ENCODE data around the gene SEMA4B. TPM values are rescaled to one million over a fixed set of nuclear protein-coding genes. Genes with fewer than 3 reads are reported as not detected.

SEMA4B gene
- total RNA-seq (10 to 100 TPM in 1 of 4 donors, 1 to 10 TPM in 3; 4.4 to 10.8 (median 4.5) TPM), polyA plus RNA-seq (1 to 10 TPM; 1.4 to 3.3 (median 1.8) TPM)
- long read RNA-seq, donor 1, partial matches to known transcripts, result 2 of 4 reads
- long read RNA-seq, donor 1, other reads (novel, unspliced or antisense), result 1 of 4 reads
- long read RNA-seq, donor 2, partial matches to known transcripts, result 0 of 2 reads
- long read RNA-seq, donor 2, other reads (novel, unspliced or antisense), result 0 of 2 reads

DNA sequence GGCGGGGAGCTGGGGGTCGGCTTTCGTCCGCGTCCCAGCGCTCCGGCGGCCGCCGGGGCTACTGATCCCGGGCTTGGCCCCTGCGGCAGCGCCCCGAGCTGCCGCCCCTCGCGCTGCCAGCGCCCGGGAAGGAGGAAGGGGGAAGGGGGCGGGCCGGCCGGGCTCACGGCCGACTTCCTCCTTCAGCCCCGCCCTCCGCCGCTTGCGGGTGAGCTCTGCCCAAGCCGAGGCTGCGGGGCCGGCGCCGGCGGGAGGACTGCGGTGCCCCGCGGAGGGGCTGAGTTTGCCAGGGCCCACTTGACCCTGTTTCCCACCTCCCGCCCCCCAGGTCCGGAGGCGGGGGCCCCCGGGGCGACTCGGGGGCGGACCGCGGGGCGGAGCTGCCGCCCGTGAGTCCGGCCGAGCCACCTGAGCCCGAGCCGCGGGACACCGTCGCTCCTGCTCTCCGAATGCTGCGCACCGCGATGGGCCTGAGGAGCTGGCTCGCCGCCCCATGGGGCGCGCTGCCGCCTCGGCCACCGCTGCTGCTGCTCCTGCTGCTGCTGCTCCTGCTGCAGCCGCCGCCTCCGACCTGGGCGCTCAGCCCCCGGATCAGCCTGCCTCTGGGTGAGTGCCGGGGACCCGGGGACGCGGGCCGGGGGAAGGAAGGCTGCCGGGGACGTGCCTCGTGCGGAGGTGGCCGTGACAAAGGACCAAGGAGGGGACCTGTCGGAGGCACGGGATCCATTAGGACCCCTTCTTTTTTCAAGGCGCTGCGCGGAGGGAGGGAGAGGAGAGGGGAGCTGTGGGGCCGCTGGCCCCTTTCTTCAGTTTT is at the start of gene SEMA4B:
Gene SEMA4B, plus strand, starts transcription at position 201 of the 814 bp plus-strand sequence. Its CDS starts 249 bp downstream, at position 450.
- no peaks in the 10 kb centered on the region for H3K36me3 ChIP-seq (ENCODE audit: insufficient read depth in 1 of 2, low read depth in 1 of 2)
- peaks cover 10% of the 10 kb centered on the region for H3K4me1 ChIP-seq
- peak; percentile 72 to 86 (median 82) for ATAC-seq
- DNase-seq, result peak; percentile 74 to 77
- WGBS, 3 donors, result 0 to 3% (median 1%) methylated on average over 23 to 88 of the region's 88 CpGs
- no peaks in the 10 kb centered on the region for H3K9me3 ChIP-seq
- intact Hi-C loops (cut with DNase I), result no loop called here
- TF ChIP-seq CTCF (IDR thresholded peaks at IDR 0.05), result no peak
- peak within 1 kb of the TSS; percentile 88 for H3K4me3 ChIP-seq
- no peaks in the 10 kb centered on the region for H3K27me3 ChIP-seq (ENCODE audit: insufficient read depth in 3 of 3, low read length in 2 of 3)
- H3K27ac ChIP-seq, result peak within 1 kb of the TSS; percentile 60

DNA sequence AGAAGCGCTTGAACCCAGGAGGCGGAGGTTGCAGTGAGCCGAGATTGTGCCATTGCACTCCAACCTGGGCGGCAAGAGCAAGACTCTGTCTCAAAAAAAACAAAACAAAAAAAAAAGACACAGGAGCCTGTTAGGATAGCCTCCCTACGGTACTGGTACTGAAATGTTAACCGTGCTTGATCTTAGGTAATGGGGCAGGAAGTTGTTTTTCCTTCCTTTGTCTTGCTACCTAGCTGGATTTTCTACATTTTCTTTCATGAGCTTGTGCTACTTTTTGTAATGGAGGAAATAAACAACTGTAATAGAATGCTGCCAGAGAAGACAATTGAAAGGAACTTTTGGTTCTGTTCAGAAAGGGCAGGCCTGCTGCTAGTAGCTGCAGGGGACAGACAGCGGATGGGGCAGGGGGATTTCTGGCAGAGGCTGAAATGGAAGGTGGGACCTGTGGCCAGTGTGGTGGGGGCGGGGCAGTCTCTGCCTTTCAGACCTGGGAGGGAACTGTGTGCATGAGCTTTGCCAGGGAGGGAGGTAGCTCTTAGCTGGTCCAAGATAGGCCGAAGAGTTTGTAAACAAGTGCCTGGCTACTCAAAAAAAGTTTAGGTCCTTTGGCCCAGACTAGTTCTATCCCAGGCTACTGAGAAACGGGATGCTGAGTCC is 49.0 kb upstream of the SEMA4B start:
- ATAC-seq, result no peak
- H3K4me1 ChIP-seq, result no peaks in the 10 kb centered on the region
- 69 to 78% (median 71%) methylated on average over 10 of the region's 10 CpGs for WGBS, 3 donors
- no peak for TF ChIP-seq CTCF (IDR thresholded peaks at IDR 0.05)
- H3K27me3 ChIP-seq (ENCODE audit: insufficient read depth in 3 of 3, low read length in 2 of 3), result no peaks in the 10 kb centered on the region
- intact Hi-C loops (cut with DNase I), result no loop called here
- no peaks in the 10 kb centered on the region for H3K36me3 ChIP-seq (ENCODE audit: insufficient read depth in 1 of 2, low read depth in 1 of 2)
- H3K9me3 ChIP-seq, result no peaks in the 10 kb centered on the region
- no peak overlapping the region for H3K27ac ChIP-seq
- no peak for DNase-seq
- no peak overlapping the region for H3K4me3 ChIP-seq

GRCh38 chr15:90153658-90154057 is 47.5 kb upstream of the SEMA4B start:
- no peaks in the 10 kb centered on the region for H3K36me3 ChIP-seq (ENCODE audit: insufficient read depth in 1 of 2, low read depth in 1 of 2)
- no peak for DNase-seq
- WGBS, 3 donors, result 75 to 79% (median 77%) methylated on average over 6 of the region's 6 CpGs
- no peak for TF ChIP-seq CTCF (IDR thresholded peaks at IDR 0.05)
- H3K4me1 ChIP-seq, result peaks cover 8% of the 10 kb centered on the region
- H3K4me3 ChIP-seq, result no peak overlapping the region
- no peak for ATAC-seq
- intact Hi-C loops (cut with DNase I), result no loop called here
- no peaks in the 10 kb centered on the region for H3K27me3 ChIP-seq (ENCODE audit: insufficient read depth in 3 of 3, low read length in 2 of 3)
- H3K27ac ChIP-seq, result no peak overlapping the region
- H3K9me3 ChIP-seq, result no peaks in the 10 kb centered on the region

DNA sequence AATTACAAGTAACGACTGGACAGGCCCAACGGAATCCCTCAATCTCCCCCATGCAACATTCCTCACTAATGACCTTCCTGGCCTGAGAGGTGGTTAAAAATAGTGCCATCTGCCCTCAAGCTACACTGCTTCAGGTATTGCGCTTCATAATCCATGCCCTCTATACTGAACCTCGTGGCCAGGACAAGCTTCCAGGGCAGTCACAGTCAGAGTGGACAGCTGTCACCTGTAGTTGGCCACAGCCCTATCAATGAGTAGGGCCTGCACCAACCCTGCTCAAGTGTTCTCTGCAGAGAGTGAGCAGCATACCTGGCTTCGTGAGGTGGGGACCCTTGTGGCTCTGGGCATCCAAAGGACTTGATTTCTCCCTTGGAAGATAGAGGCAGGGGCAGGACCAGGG is 46.9 kb upstream of the SEMA4B start:
- 48 to 68% (median 56%) methylated on average over 5 of the region's 5 CpGs for WGBS, 3 donors
- no peaks in the 10 kb centered on the region for H3K27me3 ChIP-seq (ENCODE audit: insufficient read depth in 3 of 3, low read length in 2 of 3)
- no peak overlapping the region for H3K27ac ChIP-seq
- TF ChIP-seq CTCF (IDR thresholded peaks at IDR 0.05), result no peak
- DNase-seq, result no peak
- H3K4me1 ChIP-seq, result peaks cover 8% of the 10 kb centered on the region
- H3K4me3 ChIP-seq, result no peak overlapping the region
- intact Hi-C loops (cut with DNase I), result no loop called here
- no peaks in the 10 kb centered on the region for H3K9me3 ChIP-seq
- no peaks in the 10 kb centered on the region for H3K36me3 ChIP-seq (ENCODE audit: insufficient read depth in 1 of 2, low read depth in 1 of 2)
- ATAC-seq, result peak in 2 of 4 donors; percentile 30 to 44
